IPS-15b (cell line): Measurements from ENCODE around the gene ATOH8.

ENCODE experiments used
- H3K27me3 ChIP-seq: one replicate; pipeline ENCODE4 v1.6.1; 2013; ENCODE audit warnings: low read length; ENCODE audit not compliant: control insufficient read depth, insufficient read depth
- H3K36me3 ChIP-seq: one replicate; pipeline ENCODE4 v1.6.1; 2013; ENCODE audit warnings: low read length; ENCODE audit not compliant: control insufficient read depth, insufficient read depth
- H3K4me1 ChIP-seq: one replicate; pipeline ENCODE4 v1.6.1; 2013; ENCODE audit warnings: mild to moderate bottlenecking, low read length; ENCODE audit not compliant: control insufficient read depth, insufficient read depth
- H3K4me3 ChIP-seq: one replicate; pipeline ENCODE4 v1.5.1; 2013; ENCODE audit warnings: low read depth, low read length
- H3K9ac ChIP-seq: one replicate; pipeline ENCODE4 v1.6.1; 2013; ENCODE audit warnings: low read depth, mild to moderate bottlenecking, low read length
- H3K9me3 ChIP-seq: one replicate; pipeline ENCODE4 v1.6.1; 2013; ENCODE audit warnings: mild to moderate bottlenecking, low read length; ENCODE audit not compliant: control insufficient read depth, insufficient read depth

Gene ATOH8

DNA sequence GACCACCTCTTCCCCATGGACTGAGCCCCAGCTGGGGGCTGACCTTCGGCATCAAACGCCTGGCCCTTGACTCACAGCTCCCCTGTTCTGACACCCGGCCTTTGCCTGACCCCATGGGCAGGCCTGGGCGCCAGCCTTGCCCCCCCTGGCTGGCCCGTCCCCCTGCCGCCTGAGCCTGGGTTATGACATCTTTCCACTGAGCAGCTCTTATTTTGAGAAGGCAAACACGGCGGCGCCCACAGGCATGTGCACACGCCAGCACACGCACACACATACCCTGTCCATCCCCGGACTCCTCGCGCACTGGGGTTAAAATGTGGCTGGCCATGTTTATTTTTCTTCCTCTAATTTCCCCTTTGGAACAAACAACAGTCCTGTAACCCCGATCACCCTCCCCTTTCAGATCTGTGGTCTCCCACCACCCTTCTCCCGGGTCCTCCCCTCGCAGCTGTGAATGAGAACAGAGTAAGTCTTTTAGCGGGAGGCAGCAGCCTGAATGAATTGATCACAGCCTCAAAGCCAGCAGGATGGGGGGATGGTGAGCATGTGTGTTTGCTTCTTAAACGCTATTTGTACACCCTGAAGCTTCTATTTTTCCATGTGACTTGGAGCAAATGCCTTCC lies 11.8 kb upstream of the ATOH8 start:
- Histone ChIP-seq H3K9ac (no peak overlapping the region), H3K4me1 (peaks cover 4% of the 10 kb centered on the region), H3K9me3 (no peaks in the 10 kb centered on the region), H3K27me3 (peaks cover 6% of the 10 kb centered on the region), H3K4me3 (no peak overlapping the region), H3K36me3 (no peaks in the 10 kb centered on the region)

DNA sequence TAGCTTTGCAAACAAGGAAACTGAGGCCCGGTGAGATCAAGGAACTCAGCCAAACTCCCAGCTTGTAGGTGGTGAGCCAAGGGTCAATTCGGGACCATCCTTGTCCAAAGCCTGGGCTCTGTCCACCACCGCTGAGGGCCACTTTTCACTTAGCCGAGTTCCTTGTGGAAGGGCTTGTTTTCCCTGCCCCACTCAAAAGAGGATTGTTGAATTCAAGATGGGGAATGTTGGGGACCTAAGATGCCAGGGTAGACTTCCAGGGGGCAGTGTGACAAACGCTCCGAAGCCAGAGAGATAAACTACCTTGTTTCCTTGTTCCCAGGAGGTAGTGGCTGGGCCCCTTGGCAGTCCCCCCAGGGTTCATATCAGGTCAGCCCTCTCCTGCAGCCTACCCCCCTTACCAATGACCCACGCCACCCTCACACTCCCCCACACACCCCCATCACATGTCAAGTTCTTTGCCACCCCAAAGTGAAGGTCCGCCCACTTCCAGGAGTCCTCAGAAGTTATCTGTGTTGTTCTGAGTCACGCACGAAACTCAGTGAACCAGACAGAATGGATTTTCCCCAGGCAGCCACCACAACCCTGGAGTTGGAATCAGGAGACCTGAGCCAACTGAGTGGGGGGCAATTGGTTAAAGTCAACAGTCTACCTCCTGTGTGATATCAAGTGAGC lies 10.3 kb upstream of the ATOH8 start:
- no peaks in the 10 kb centered on the region for H3K9me3 ChIP-seq
- peaks cover 4% of the 10 kb centered on the region for H3K4me1 ChIP-seq
- H3K4me3 ChIP-seq, result no peak overlapping the region
- H3K36me3 ChIP-seq, result no peaks in the 10 kb centered on the region
- H3K9ac ChIP-seq, result no peak overlapping the region
- peaks cover 7% of the 10 kb centered on the region for H3K27me3 ChIP-seq

DNA sequence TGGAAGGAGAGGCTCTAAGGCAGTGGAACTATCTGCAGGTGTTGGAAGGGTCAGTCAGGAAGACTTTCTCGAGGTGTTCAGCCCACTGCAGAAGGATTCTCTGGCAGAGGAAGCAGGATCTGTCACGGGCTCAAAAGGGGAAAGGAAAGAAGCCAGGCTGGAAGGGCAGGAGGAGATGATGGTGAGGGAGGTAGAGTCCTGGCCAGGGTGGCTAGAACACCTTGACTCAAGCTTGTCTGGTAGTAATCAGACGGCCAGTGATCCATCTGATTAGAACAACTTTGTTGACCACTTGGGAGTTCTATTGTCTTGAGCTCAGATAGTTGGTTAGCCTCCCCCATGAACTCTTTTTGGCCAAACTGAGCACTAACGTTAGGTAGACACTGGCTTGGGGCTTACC lies 9.7 kb upstream of the ATOH8 start:
- Histone ChIP-seq H3K4me3 (no peak overlapping the region), H3K9ac (no peak overlapping the region), H3K9me3 (no peaks in the 10 kb centered on the region), H3K27me3 (peaks cover 7% of the 10 kb centered on the region), H3K4me1 (peaks cover 4% of the 10 kb centered on the region), H3K36me3 (no peaks in the 10 kb centered on the region)

DNA sequence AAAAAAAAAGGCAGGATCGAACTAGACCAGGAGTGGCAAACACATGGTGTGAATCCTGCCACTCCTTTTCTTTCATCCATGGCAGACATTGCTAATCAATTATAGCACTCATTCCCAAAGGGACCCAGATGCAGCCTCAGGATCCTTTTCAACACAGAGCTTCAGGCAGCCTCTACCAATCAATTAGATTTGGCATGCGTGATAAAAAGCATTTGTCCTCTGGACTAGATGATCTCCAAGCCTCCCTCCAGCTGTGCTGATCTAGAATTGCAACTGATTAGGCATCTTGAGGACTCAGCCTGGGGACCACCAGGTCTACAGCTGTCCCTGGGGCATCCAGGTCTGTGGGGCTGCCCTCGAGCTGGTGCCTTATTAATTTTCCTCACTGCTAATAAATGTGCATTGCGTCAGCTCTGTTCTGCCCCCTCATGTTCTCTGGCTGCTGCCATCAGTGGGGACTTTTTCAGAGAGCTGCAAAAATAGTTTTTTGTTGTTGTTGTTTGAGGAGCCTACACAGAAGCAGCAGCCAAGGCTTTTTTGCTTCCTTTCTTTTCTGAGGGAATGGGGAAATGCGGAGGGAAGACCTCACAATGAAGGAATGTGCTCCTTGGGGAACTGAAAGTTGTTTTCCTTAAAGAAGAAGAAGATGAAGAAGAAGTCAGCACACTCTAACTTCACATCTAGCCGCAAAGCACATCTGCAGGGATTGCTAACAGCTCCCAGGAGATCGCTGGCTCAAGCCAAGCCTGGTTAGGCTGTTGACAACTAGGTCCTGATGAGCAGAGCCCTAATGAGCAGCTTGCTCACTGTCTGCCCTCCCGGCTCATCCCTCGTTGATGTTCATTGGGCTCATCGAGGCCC lies 8.8 kb upstream of the ATOH8 start:
- H3K4me3 ChIP-seq, result no peak overlapping the region
- peaks cover 4% of the 10 kb centered on the region for H3K4me1 ChIP-seq
- H3K36me3 ChIP-seq, result no peaks in the 10 kb centered on the region
- H3K9me3 ChIP-seq, result no peaks in the 10 kb centered on the region
- H3K27me3 ChIP-seq, result peaks cover 7% of the 10 kb centered on the region
- no peak overlapping the region for H3K9ac ChIP-seq

DNA sequence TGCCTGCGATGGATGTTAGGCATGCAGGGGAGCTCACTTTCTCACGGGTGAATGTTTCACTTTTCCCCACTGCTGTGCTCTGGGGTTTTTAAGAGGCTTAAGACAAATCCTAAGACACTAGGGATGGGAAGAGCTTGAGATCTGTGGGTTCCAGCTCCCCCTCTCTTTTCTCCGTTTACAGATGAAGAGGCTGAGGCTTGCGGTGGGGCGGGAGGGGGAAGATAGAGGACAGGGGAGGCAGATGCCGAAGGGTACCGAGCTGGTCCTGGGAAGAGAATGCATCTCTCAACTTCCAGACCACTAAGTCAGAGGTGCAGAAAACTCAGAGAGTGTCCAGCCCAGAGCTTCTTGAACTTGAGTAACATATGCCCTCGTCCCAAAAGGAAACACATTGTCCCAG lies 8.2 kb upstream of the ATOH8 start:
- H3K27me3 ChIP-seq, result peaks cover 9% of the 10 kb centered on the region
- H3K9me3 ChIP-seq, result no peaks in the 10 kb centered on the region
- H3K9ac ChIP-seq, result no peak overlapping the region
- H3K4me3 ChIP-seq, result no peak overlapping the region
- no peaks in the 10 kb centered on the region for H3K36me3 ChIP-seq
- H3K4me1 ChIP-seq, result peaks cover 4% of the 10 kb centered on the region

DNA sequence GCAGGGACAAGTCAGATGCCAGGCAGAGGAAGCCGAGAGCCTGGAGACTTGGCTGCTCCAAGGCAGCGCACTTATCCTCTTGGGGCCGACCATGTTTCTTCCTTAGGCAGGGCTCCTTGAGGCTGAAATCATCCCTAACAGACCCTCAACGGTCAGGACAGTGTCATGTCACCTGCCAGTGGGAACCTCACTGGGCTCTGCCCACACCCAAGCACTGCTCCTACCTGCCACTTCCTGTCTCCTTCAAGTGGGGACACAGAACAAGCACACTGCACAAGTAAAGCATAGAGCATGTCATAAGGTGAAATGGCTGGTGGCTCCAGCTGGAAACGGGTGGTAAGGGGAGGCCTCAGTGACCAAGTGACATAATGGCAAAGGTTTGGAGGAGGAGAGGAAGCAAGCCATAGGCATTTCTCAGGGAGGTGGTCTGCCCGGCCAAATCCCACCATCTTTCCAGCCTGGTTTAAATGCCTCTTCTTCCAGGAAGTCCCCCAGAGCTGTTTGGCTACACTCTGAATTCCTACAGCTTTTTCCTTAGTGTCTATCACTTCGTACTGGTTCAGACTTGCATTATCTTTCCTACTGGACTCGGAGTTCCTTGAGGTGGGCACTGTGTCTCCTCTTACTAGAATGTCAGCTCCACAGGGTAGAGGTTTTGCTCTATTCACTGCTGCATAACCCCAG lies 7.3 kb upstream of the ATOH8 start:
- H3K9ac ChIP-seq, result no peak overlapping the region
- no peaks in the 10 kb centered on the region for H3K36me3 ChIP-seq
- no peaks in the 10 kb centered on the region for H3K9me3 ChIP-seq
- H3K4me1 ChIP-seq, result peaks cover 4% of the 10 kb centered on the region
- peaks cover 17% of the 10 kb centered on the region for H3K27me3 ChIP-seq
- H3K4me3 ChIP-seq, result no peak overlapping the region

DNA sequence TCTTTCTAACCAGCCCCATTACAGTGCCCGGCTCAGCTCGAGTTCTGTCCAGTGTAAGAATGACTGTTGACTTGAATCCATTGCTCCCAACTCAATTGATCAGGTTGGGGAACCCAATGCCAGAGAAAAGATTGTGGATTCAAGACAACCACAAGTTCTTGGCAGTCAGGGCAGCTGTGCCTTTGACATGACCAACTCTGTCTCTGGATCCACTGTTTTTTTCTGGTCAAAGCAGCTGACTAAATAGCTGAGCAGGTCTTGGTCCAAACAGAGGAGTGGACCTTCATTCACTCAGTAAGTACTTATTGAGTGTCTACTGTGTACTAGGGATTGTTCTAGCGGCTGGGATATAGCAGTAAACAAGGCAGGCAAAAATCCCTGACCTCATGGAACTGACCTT lies 6.3 kb upstream of the ATOH8 start:
- no peak overlapping the region for H3K4me3 ChIP-seq
- H3K9me3 ChIP-seq, result no peaks in the 10 kb centered on the region
- H3K36me3 ChIP-seq, result no peaks in the 10 kb centered on the region
- H3K9ac ChIP-seq, result no peak overlapping the region
- H3K4me1 ChIP-seq, result no peaks in the 10 kb centered on the region
- H3K27me3 ChIP-seq, result peaks cover 27% of the 10 kb centered on the region

DNA sequence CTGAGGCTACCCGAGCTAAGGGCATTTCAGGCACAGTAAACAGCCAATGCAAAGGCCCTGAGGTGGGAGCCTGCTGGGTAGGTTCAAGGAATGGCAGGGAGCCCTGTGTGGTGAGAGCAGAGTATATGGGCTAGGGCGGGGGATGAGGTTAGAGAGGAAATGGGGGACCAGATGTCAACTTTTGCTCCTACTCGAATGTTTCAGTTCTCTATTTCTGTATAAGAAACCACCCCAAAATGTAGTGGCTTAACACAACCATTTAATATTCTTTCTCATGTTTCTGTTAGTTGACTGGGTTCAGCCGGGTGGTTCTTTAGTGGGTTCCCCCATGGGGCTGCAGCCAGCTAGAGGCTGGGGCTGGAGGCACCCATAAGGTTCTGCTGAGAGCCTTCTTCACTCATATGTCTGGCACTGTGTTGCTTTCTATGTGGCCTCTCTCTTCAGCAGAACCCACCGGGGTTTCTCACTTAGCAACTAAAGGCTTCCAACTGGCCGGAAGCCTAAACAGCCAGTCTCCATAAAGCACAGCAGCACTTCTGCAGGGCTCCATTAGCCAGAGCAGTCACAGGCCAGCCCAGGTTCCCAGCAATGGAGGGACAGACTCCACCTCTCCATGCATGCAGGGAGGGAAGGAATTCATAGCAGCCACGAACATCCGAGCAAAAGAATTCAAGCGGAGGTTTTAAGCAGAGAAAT lies 5.6 kb upstream of the ATOH8 start:
- Histone ChIP-seq H3K9ac (no peak overlapping the region), H3K4me1 (peaks cover 4% of the 10 kb centered on the region), H3K27me3 (peaks cover 34% of the 10 kb centered on the region), H3K9me3 (no peaks in the 10 kb centered on the region), H3K4me3 (no peak overlapping the region), H3K36me3 (no peaks in the 10 kb centered on the region)

DNA sequence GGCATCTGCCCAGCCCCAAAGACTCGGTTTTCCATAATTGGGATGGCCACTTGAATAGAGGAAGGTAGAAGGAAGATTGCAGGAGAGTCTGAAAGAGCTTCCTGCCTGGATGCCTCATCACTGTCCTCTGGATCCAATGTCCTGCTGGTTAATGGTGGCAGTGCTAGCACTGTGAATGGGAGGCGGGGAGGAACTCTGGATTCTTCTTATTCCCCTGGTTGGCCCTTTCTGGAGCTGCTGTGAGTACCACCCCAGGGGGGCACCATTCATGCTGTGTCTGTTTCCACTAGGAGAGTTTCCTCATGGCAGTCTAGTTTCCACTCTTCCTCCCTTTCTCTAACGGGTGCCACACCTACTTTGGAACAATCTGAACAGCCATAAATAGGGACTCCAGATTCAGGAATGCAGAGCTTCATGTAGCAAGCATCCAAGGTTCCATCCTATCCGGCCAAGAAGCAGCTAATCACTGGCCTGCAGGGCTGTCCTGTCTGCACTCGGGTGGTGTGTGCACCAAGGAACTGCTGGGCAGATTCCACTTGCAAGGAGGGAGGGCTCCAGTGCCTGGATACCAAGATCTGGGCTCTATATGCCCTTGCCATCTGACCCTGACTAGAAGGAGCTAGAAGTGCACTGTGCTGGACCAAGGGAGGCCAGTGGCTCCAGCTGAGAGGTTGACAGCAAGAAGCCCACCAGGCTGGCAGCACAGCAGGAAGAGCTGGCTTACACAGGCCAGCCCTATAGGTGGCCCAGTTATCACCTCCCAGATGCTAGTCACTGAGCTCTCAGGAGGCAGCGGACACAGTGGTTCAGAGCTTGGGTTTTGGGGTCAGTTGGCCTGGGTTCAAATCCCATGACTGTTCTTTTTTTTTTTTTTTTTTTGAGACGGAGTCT lies 4.6 kb upstream of the ATOH8 start:
- Histone ChIP-seq H3K27me3 (peaks cover 34% of the 10 kb centered on the region), H3K9ac (no peak overlapping the region)

DNA sequence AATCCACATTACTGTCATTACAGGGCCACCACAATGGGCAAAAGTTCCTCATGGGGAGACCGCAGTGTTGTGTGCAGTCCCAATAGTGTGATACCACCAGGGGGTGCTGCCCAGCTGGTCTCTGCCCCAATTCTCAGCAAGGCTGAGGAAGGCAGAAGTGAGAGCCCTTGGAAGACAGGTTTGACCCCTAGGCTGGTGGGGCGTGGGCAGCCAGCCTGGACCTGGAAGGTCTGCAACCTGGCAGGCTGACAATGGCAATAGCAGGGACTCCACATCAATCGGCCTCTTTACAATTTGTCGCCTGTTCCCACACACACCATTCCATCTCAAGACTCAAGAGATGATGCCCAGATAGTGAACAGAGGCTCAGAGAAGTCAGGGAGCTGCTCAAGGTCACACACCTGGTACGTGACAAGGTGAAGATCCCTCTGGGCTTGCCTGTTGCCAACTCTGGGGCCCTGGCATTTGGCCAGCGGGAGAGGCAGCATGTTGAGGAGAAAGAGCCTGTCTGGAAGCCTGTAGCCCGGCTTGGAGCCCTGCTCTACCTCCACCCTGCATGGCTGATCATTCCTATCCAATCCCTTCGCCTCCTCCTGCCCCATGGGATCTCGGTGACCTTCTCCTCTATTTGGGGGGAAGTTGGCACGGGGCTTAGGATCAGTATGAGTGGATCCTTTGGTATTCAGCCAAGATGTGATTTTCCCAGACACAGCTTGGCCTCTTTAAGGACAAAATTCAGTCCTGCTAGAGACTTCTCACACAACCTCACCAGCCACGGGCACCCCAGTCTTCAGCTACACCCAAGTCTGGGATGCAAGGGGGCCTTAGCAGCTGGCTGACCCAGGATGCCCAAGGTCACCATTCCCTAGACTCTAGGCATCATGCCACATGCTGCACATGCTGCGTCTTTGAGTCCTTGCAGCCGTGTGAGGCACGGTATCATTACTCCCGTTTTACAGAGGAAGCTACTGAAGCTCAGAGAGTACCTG lies 2.9 kb upstream of the ATOH8 start:
- Histone ChIP-seq H3K9me3 (no peaks in the 10 kb centered on the region), H3K9ac (no peak overlapping the region), H3K4me1 (peaks cover 4% of the 10 kb centered on the region), H3K27me3 (peaks cover 48% of the 10 kb centered on the region), H3K4me3 (no peak overlapping the region), H3K36me3 (no peaks in the 10 kb centered on the region)

More for the DNA sequence above, 4.6 kb upstream of the ATOH8 start:
- Histone ChIP-seq H3K4me1 (peaks cover 4% of the 10 kb centered on the region), H3K9me3 (no peaks in the 10 kb centered on the region), H3K4me3 (no peak overlapping the region), H3K36me3 (no peaks in the 10 kb centered on the region)
